ENCODE results near the gene ZNF100. TPM values are rescaled to one million over a fixed set of nuclear protein-coding genes. Genes with fewer than 3 reads are reported as not detected.
"Not testable (repeated sequence)": the region's sequence is repeated elsewhere in the genome, so short reads cannot be mapped to it uniquely, and the experiment has no call there.

ZNF100 gene
- total RNA-seq: 17.7 TPM
- long read RNA-seq, full-length matches to known transcripts: 1 of 9 reads
- long read RNA-seq, partial matches to known transcripts: 0 of 9 reads
- long read RNA-seq, other reads (novel, unspliced or antisense): 8 of 9 reads

GRCh38 chr19:21767065-21767800 lies at the start of gene ZNF100:
TSS of gene ZNF100 (minus strand) at chr19:21767579. CDS start at chr19:21767429, 150 bp downstream.
- peak; percentile 95 for DNase-seq (ENCODE audit: low spot score)

DNA sequence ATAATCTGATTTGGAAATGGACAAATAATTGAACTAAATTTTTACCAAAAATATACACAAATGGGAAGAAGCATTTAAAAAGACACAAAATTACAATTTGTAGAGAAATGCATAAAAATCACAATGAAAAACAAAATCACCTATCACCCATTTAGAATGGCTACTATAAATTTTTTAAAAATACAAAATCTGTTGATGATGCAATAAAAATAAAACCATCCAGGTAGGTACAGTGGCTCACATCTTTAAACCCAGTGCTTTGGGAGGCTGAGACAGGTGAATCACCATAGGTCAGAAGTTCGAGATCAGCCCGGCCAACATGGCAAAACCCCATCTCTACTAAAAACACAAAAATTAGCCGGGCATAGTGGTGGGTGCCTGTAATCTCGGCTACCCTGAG lies 45.1 kb upstream of the ZNF100 start:
- no peak for DNase-seq (ENCODE audit: low spot score)

DNA sequence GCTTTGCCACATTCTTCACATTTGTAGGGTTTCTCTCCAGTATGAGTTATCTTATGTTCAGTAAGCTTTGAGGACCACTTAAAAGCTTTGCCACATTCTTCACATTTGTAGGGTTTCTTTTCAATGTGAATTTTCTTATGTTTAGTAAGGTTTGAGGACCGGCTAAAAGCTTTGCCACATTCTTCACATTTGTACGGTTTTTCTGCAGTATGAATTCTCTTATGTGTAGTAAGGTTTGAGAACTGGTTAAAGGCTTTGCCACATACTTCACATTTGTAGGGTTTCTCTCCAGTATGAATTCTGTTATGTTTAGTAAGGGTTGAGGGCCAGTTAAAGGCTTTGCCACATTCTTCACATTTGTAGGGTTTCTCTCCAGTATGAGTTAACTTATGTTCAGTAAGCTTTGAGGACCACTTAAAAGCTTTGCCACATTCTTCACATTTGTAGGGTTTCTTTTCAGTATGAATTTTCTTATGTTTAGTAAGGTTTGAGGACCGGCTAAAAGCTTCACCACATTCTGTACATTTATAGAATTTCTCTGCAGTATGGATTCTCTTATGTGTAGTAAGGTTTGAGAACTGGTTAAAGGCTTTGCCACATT lies 41.1 kb upstream of the ZNF100 start:
- not testable (repeated sequence) for DNase-seq (ENCODE audit: low spot score)

- DNase-seq (ENCODE audit: low spot score): no peak
Observed at GRCh38 chr19:21789466-21790085, 22.2 kb upstream of the ZNF100 start.

DNA sequence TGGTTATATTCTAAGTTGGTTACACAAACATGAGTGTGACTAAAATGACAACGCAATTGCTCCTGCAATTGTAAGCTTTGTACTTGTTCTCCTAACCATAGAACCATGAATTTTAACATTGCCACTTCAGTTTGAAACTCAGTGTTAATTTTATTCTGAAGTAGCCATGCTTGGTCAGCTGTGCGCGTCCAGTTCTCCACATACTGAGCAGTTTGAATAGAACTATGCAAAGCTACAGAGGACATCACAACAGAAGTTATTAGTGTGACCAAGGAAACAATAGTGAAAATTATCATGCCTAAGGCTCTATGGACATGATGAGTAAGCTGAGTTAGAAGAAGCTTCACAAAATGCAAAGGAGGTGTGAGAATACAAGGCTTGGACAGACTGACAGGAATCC lies 19.6 kb upstream of the ZNF100 start:
- DNase-seq (ENCODE audit: low spot score): no peak

DNA sequence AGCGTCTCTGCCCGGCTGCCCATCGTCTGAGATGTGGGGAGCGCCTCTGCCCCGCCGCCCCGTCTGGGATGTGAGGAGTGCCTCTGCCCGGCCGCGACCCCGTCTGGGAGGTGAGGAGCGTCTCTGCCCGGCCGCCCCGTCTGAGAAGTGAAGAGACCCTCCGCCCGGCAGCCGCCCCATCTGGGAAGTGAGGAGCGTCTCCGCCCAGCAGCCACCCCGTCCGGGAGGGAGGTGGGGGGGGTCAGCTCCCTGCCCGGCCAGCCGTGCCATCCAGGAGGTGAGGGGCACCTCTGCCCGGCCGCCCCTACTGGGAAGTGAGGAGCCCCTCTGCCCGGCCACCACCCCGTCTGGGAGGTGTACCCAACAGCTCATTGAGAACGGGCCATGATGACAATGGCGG lies 8.4 kb upstream of the ZNF100 start:
- not testable (repeated sequence) for DNase-seq (ENCODE audit: low spot score)

- not testable (repeated sequence) for DNase-seq (ENCODE audit: low spot score)
Observed at GRCh38 chr19:21766705-21767064, 694 bp downstream of the ZNF100 start.

- DNase-seq (ENCODE audit: low spot score): no peak
Observed at GRCh38 chr19:21765151-21765550, 2.2 kb downstream of the ZNF100 start.

GRCh38 chr19:21761547-21761946 lies 5.8 kb downstream of the ZNF100 start:
- not testable (repeated sequence) for DNase-seq (ENCODE audit: low spot score)

- DNase-seq (ENCODE audit: low spot score): no peak
Observed at GRCh38 chr19:21758296-21758695, 9.1 kb downstream of the ZNF100 start.

GRCh38 chr19:21755555-21755954 lies 11.8 kb downstream of the ZNF100 start:
- not testable (repeated sequence) for DNase-seq (ENCODE audit: low spot score)

- no peak for DNase-seq (ENCODE audit: low spot score)
Observed at GRCh38 chr19:21751384-21751783, 16.0 kb downstream of the ZNF100 start.

DNA sequence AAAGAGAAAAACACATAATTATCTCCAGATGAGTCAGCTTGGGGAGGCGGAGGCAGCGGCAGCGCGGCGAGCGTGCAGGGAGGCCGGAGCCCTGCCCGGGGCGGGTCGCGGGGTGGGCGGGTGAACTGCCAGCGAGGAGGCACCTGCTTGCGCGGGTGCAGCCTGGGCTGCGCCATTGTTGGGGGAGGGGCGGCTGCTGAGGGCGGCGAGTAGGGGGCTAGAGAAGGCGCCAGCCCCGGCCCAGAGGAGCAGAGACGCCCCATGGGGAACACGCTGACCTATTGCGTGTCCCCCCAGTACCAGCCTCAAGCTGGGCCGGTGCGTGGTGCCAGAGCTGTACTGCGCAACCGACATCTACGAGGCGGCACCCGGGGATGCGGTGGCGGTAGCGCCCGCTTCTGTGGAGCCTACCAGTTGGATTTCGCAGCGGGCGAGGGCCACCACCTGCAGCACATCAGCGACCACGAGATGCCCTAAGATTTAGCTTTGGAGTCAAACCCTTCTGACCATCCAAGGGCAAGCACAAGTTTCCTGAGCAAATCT lies 16.7 kb downstream of the ZNF100 start:
- no peak for DNase-seq (ENCODE audit: low spot score)

DNA sequence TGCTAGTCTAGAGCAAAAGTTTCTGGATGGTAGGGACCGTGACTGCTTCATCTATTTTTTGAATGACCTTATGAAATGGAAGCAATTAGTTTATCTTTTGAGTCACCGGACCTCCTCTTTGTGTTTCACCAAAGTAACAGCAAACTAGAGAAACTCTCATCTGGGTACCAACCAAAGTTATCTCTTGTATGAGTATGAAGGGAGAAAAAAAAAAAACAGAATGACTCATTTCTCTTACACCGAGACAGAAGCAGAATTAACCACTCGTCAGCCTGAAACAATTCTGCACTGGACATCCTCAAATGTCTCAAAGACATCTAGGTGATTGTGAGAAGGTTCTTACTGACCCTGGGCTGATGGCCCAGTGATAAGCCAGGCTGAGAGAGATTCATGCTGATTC lies 18.3 kb downstream of the ZNF100 start:
- no peak for DNase-seq (ENCODE audit: low spot score)

- no peak for DNase-seq (ENCODE audit: low spot score)
Observed at GRCh38 chr19:21748088-21748487, 19.3 kb downstream of the ZNF100 start.

DNA sequence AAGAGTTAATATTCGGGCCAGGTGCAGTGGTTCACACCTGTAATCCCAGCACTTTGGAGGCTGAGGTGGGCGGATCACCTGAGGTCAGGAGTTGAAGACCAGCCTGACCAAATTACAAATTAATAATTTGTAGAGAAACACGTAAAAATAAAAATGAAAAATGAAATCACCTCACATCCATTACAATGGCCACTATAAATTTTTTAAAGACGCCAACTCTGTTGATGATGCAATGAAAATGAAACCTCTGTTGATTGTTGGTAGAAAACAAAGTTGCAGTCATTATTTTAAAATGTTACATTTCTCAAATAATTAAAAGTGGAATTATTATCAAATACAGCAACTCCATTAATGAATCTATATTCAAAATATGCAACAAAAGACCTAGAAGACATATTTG lies 26.8 kb downstream of the ZNF100 start:
- no peak for DNase-seq (ENCODE audit: low spot score)

- not testable (repeated sequence) for DNase-seq (ENCODE audit: low spot score)
Observed at GRCh38 chr19:21726942-21727747, 40.2 kb downstream of the ZNF100 start.

GRCh38 chr19:21713761-21714160 lies 53.6 kb downstream of the ZNF100 start:
- no peak for DNase-seq (ENCODE audit: low spot score)

GRCh38 chr19:21709464-21709863 lies 57.9 kb downstream of the ZNF100 start:
- no peak for DNase-seq (ENCODE audit: low spot score)

DNA sequence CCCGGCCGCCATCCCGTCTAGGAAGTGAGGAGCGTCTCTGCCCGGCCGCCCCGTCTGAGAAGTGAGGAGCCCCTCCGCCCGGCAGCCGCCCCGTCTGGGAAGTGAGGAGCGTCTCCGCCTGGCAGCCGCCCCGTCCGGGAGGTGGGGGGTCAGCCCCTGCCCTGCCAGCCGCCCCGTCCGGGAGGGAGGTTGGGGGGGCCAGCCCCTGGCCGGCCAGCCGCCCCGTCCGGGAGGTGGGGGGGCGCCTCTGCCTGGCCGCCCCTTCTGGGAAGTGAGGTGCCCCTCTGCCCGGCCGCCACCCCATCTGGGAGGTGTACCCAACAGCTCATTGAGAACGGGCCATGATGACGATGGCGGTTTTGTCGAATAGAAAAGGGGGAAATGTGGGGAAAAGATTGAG lies 59.5 kb downstream of the ZNF100 start:
- DNase-seq (ENCODE audit: low spot score): not testable (repeated sequence)

- DNase-seq (ENCODE audit: low spot score): no peak
Observed at GRCh38 chr19:21707065-21707464, 60.3 kb downstream of the ZNF100 start.
